SK-N-SH (cell line): ENCODE results near the gene HINT2. TPM values are rescaled to one million over a fixed set of nuclear protein-coding genes. Genes with fewer than 3 reads are reported as not detected.

Experiments
- CTCF ChIA-PET: fragments of 300-600, 350-600 bp; formaldehyde crosslinking; extraction: SDS; loops from one replicate; lab custom pipeline; 2021; lab: Yijun Ruan, JAX
- POLR2A ChIA-PET: fragments of 350-600 bp; sonication (Branson Sonifier 250); formaldehyde crosslinking; extraction: SDS; loops from one replicate; lab custom pipeline; 2020; ENCODE audit warnings: antibody characterized with exemption, inconsistent platforms; lab: Yijun Ruan, JAX
- DNase-seq: peaks from one replicate; pipeline ENCODE4 v3.0.0; 2012
- H2AFZ ChIP-seq: fragments of 200-600 bp; sonication (generic); 2 replicates; pipeline ENCODE4 v1.8.1; 2016; ENCODE audit warnings: antibody characterized with exemption, mild to moderate bottlenecking, low read depth
- H3F3A ChIP-seq: fragments of 200-600 bp; sonication (generic); replicated peaks from 2 replicates; pipeline ENCODE3; 2016; ENCODE audit warnings: antibody characterized with exemption, mild to moderate bottlenecking; ENCODE audit not compliant: insufficient read depth
- H3K27ac ChIP-seq, 2 experiments: fragments of 200-500 bp in 1 of 2; fragments of 200-600 bp in 1 of 2; sonication (Bioruptor generic) in 1 of 2; sonication (generic), shearing (Covaris generic) in 1 of 2; 2 replicates each; pipeline versions ENCODE4 v1.5.1 to v1.6.1; 2014 to 2016; ENCODE audit warnings: low read depth in 2 of 2, inconsistent platforms in 1 of 2, low read length in 1 of 2, mild to moderate bottlenecking in 1 of 2, mixed read lengths in 1 of 2
- H3K27me3 ChIP-seq: fragments of 200-600 bp; sonication (generic), shearing (Covaris generic); 2 replicates; pipeline ENCODE4 v1.6.1; 2016; ENCODE audit warnings: mixed run types; ENCODE audit not compliant: insufficient read depth
- H3K36me3 ChIP-seq, 2 experiments: fragments of 200-500 bp in 1 of 2; fragments of 200-600 bp in 1 of 2; sonication (Bioruptor generic) in 1 of 2; sonication (generic) in 1 of 2; replicated peaks in 1 of 2; 2 replicates each; pipeline versions ENCODE3 to v1.5.1; 2014 to 2016; ENCODE audit warnings: low read length in 1 of 2, mild to moderate bottlenecking in 1 of 2; ENCODE audit not compliant: insufficient read depth in 2 of 2, control insufficient read depth in 1 of 2
- H3K4me1 ChIP-seq, 2 experiments: fragments of 200-500 bp in 1 of 2; fragments of 200-600 bp in 1 of 2; sonication (Bioruptor generic) in 1 of 2; sonication (generic), shearing (Covaris generic) in 1 of 2; 2 replicates each; pipeline versions ENCODE4 v1.5.1 to v1.6.1; 2014 to 2016; ENCODE audit warnings: low read depth in 1 of 2, low read length in 1 of 2, mixed run types in 1 of 2; ENCODE audit not compliant: insufficient read depth in 2 of 2, control insufficient read depth in 1 of 2
- H3K4me2 ChIP-seq: fragments of 200-600 bp; sonication (generic), shearing (Covaris generic); 2 replicates; pipeline ENCODE4 v1.6.1; 2017; ENCODE audit warnings: mixed run types
- H3K4me3 ChIP-seq, 2 experiments: fragments of 200-500 bp in 1 of 2; fragments of 200-600 bp in 1 of 2; sonication (Bioruptor generic) in 1 of 2; sonication (generic), shearing (Covaris generic) in 1 of 2; 2 replicates each; pipeline versions ENCODE4 v1.5.1 to v1.8.1; 2014 to 2016; ENCODE audit warnings: low read depth in 2 of 2, inconsistent platforms in 1 of 2, low read length in 1 of 2, mild to moderate bottlenecking in 1 of 2, mixed read lengths in 1 of 2, moderate library complexity in 1 of 2
- H3K79me2 ChIP-seq: fragments of 200-600 bp; sonication (generic); 2 replicates; pipeline ENCODE4 v1.8.1; 2017; ENCODE audit warnings: mild to moderate bottlenecking; ENCODE audit not compliant: insufficient read depth
- H3K9ac ChIP-seq: fragments of 200-600 bp; sonication (generic); 2 replicates; pipeline ENCODE4 v1.6.1; 2017; ENCODE audit warnings: mixed run types
- H3K9me2 ChIP-seq: fragments of 200-600 bp; sonication (generic); 2 replicates; pipeline ENCODE4 v1.6.1; 2017; ENCODE audit warnings: mixed run types
- H3K9me3 ChIP-seq: fragments of 200-600 bp; sonication (generic); 2 replicates; pipeline ENCODE4 v1.6.1; 2017; ENCODE audit warnings: mixed run types, mild to moderate bottlenecking, moderate library complexity
- H4K20me1 ChIP-seq: fragments of 200-600 bp; sonication (generic); 2 replicates; pipeline ENCODE4 v1.6.1; 2017; ENCODE audit warnings: mild to moderate bottlenecking, mixed run types; ENCODE audit not compliant: insufficient read depth
- ELF1 ChIP-seq: IDR thresholded peaks from 2 replicates; pipeline ENCODE4 v1.4.0; 2012
- EP300 ChIP-seq, 2 experiments: IDR thresholded peaks; 2 replicates each; pipeline versions ENCODE4 v1.4.0 to v1.6.1; 2012; ENCODE audit warnings: borderline replicate concordance in 1 of 2, low read depth in 1 of 2, low read length in 1 of 2
- EZH2phosphoT487 ChIP-seq: fragments of 200-600 bp; sonication (generic); IDR thresholded peaks from 2 replicates; pipeline ENCODE4 v1.6.1; 2017; ENCODE audit warnings: low read depth, mixed run types, mild to moderate bottlenecking, antibody characterized with exemption, moderate library complexity, borderline replicate concordance
- FOXJ3 ChIP-seq: sonication (generic); formaldehyde crosslinking; IDR thresholded peaks from 2 replicates; pipeline ENCODE4 v1.5.1; 2020; ENCODE audit warnings: mild to moderate bottlenecking, missing genetic modification reagents
- FOXM1 ChIP-seq: IDR thresholded peaks from 2 replicates; pipeline ENCODE4 v1.4.0; 2012; ENCODE audit warnings: low read depth, mild to moderate bottlenecking
- MEF2A ChIP-seq: IDR thresholded peaks from 2 replicates; pipeline ENCODE4 v1.4.0; 2012; ENCODE audit warnings: low read depth, borderline replicate concordance
- NFIC ChIP-seq: IDR thresholded peaks from 2 replicates; pipeline ENCODE4 v1.4.0; 2012; ENCODE audit warnings: borderline replicate concordance
- POLR2AphosphoS5 ChIP-seq: IDR thresholded peaks from 2 replicates; pipeline ENCODE4 v1.6.1; 2012; ENCODE audit warnings: low read depth, low read length
- RAD21 ChIP-seq: IDR thresholded peaks from 2 replicates; pipeline ENCODE4 v1.6.1; 2012; ENCODE audit warnings: mild to moderate bottlenecking, low read length
- RCOR1 ChIP-seq: fragments of 150-350 bp; IDR thresholded peaks from 2 replicates; pipeline ENCODE4 v1.6.1; 2017; ENCODE audit warnings: antibody characterized with exemption, low read length
- SIN3A ChIP-seq: IDR thresholded peaks from 2 replicates; pipeline ENCODE4 v1.6.1; 2012; ENCODE audit warnings: low read depth, mild to moderate bottlenecking, low read length, moderate library complexity, borderline replicate concordance
- TAF1 ChIP-seq: IDR thresholded peaks from 2 replicates; pipeline ENCODE4 v1.6.1; 2012; ENCODE audit warnings: low read depth, mild to moderate bottlenecking, low read length, moderate library complexity, borderline replicate concordance
- TCF12 ChIP-seq: IDR thresholded peaks from 2 replicates; pipeline ENCODE4 v1.4.0; 2012
- TEAD4 ChIP-seq: IDR thresholded peaks from 2 replicates; pipeline ENCODE4 v1.4.0; 2012; ENCODE audit warnings: mild to moderate bottlenecking, borderline replicate concordance; ENCODE audit not compliant: insufficient read depth
- YY1 ChIP-seq: IDR thresholded peaks from 2 replicates; pipeline ENCODE4 v1.4.0; 2012; ENCODE audit warnings: low read depth, mild to moderate bottlenecking
- WGBS: methylation state at CpG from one replicate; pipeline ENCODE4 v1.1.6; 2017; ENCODE audit warnings: low lambda C conversion rate; 5-methylcytosine and 5-hydroxymethylcytosine counted together
- polyA plus RNA-seq, 3 experiments: library from polyadenylated mRNA; depleted of rRNA; stranded (reverse); fragments of >200 nt; gene quantifications; 2 replicates each; pipeline ENCODE4 v1.2.3, GENCODE V29; 2012
- TF ChIP-seq, protein P1 (sequence below): fragments of 150-350 bp; IDR thresholded peaks from 2 replicates; pipeline ENCODE4 v1.6.1; 2017; ENCODE audit warnings: antibody characterized with exemption, low read length, low read depth, borderline replicate concordance
- TF ChIP-seq, protein P2 (sequence below): IDR thresholded peaks from 2 replicates; pipeline ENCODE4; 2012
- TF ChIP-seq, protein P3 (sequence below): fragments of 200-600 bp; sonication (generic); IDR thresholded peaks from 2 replicates; pipeline ENCODE4 v1.6.1; 2017; ENCODE audit warnings: antibody characterized with exemption, mild to moderate bottlenecking, moderate library complexity

Gene HINT2
- polyA plus RNA-seq, 1 of the 3 experiments (the other 2 are of a cell fraction), result 57.2 TPM

DNA sequence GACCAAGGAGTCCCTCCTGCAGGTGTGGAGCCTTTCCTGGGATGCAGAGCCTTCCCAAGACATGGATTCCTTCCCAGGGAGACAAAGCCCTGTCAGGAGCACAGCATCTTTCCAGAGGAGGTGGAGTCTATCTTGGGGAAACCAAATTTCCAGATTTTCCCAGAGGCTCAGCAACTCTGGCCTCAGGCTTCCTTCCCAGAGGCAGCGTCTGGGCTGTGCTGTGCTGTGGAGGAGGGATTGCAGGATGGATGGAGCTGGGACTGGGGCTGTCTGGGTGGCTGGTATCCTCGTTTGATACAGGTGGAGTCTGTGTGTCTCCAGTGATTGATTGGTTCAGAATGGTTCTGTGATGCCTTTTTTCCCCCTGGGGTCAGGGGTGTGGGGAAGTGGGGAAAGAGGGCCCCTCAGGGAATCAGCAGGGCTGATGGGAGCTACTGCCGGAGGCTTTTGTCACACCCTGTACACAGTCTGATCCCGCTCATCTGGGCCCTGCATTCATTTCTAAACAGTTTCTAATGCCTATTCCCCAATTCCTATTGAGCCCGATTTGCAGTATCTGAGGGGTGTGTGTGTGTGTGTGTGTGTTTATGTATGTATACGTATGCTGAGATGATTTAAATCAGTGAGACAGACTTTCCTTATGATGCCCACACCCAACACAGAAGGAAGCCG lies 39.4 kb upstream of the HINT2 start:
- no peaks in the 10 kb centered on the region for H4K20me1 ChIP-seq
- H2AFZ ChIP-seq, result no peak overlapping the region
- POLR2A ChIA-PET, result no interaction called here
- peaks cover 4% of the 10 kb centered on the region for H3F3A ChIP-seq
- H3K36me3 ChIP-seq, result no peaks in the 10 kb centered on the region
- 85% methylated on average over 6 of the region's 7 CpGs for WGBS
- no peak overlapping the region for H3K27ac ChIP-seq
- CTCF ChIA-PET, result interaction anchor here (0.8 kb wide), 1 partner anchor 19 kb away, joined by 5 read pairs; no protein-coding TSS in a partner anchor
- no peak overlapping the region for H3K4me3 ChIP-seq
- no peaks in the 10 kb centered on the region for H3K9me2 ChIP-seq
- H3K9me3 ChIP-seq, result no peaks in the 10 kb centered on the region
- TF ChIP-seq, protein P1, sequence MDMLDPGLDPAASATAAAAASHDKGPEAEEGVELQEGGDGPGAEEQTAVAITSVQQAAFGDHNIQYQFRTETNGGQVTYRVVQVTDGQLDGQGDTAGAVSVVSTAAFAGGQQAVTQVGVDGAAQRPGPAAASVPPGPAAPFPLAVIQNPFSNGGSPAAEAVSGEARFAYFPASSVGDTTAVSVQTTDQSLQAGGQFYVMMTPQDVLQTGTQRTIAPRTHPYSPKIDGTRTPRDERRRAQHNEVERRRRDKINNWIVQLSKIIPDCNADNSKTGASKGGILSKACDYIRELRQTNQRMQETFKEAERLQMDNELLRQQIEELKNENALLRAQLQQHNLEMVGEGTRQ, result no peak
- TF ChIP-seq, protein P2, sequence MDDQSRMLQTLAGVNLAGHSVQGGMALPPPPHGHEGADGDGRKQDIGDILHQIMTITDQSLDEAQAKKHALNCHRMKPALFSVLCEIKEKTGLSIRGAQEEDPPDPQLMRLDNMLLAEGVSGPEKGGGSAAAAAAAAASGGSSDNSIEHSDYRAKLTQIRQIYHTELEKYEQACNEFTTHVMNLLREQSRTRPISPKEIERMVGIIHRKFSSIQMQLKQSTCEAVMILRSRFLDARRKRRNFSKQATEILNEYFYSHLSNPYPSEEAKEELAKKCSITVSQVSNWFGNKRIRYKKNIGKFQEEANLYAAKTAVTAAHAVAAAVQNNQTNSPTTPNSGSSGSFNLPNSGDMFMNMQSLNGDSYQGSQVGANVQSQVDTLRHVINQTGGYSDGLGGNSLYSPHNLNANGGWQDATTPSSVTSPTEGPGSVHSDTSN, result no peak
- TF ChIP-seq MEF2A, result no peak
- no peak for TF ChIP-seq TCF12
- TF ChIP-seq RAD21, result no peak
- TF ChIP-seq ELF1, result no peak
- no peak for TF ChIP-seq RCOR1
- TF ChIP-seq YY1, result no peak
- no peak for TF ChIP-seq TAF1
- TF ChIP-seq FOXM1, result no peak
- no peak for TF ChIP-seq SIN3A
- H3K4me2 ChIP-seq, result no peak overlapping the region
- H3K79me2 ChIP-seq, result no peaks in the 10 kb centered on the region
- no peak for DNase-seq
- no peaks in the 10 kb centered on the region for H3K27me3 ChIP-seq
- no peak overlapping the region for H3K9ac ChIP-seq
- H3K4me1 ChIP-seq, result peaks cover 0 to 4% of the 10 kb centered on the region in 2 experiments; a peak in 1 of 4 replicates

DNA sequence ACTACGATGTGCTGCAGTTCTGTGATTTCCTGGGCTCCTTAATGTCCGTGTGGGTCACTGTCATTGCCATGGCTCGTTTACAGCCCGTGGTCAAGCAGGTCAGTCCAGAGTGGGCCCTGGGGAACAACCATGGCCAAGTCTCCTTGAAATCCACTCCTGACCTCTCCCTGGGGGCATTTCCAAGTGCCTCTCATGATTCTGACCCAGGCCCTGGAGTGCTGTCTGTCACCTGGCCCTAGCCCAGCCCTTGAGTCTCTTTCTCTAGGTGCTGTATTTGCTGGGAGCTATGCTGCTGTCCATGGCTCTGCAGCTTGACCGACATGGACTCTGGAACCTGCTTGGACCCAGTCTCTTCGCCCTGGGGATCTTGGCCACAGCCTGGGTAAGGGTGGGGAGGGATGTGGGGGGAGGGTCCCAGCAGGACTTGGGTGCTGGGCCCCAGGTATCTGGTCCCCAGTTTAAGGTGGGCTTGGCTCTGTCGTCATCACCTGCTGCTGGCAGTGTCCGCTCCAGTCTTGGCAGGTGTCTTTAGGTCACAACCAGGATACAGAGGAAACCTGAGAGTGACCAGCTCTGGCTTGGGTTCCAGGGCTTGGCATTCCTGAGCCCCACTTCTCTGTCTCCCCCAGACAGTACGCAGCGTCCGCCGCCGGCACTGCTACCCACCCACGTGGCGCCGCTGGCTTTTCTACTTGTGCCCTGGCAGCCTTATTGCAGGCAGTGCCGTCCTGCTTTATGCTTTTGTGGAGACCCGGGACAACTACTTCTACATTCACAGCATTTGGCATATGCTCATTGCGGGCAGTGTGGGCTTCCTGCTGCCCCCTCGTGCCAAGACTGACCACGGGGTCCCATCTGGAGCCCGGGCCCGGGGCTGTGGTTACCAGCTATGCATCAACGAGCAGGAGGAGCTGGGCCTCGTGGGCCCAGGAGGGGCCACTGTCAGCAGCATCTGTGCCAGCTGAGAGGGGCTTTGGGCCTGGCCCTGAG lies 38.3 kb upstream of the HINT2 start:
- H2AFZ ChIP-seq, result no peak overlapping the region
- ChIA-PET POLR2A (no interaction called here), CTCF (interaction anchor here (0.9 to 1.1 kb wide), 2 partner anchors 29 to 63 kb away, joined by 3 to 5 read pairs; no protein-coding TSS in a partner anchor)
- 56% methylated on average over 12 of the region's 25 CpGs for WGBS
- no peaks in the 10 kb centered on the region for H3K36me3 ChIP-seq
- no peaks in the 10 kb centered on the region for H3K27me3 ChIP-seq
- peaks cover 0 to 3% of the 10 kb centered on the region in 2 experiments; a peak in 1 of 4 replicates for H3K4me1 ChIP-seq
- no peak overlapping the region for H3K4me3 ChIP-seq
- H3K27ac ChIP-seq, result no peak overlapping the region
- H3F3A ChIP-seq, result peaks cover 11% of the 10 kb centered on the region
- H3K9ac ChIP-seq, result no peak overlapping the region
- H4K20me1 ChIP-seq, result no peaks in the 10 kb centered on the region
- no peak overlapping the region for H3K4me2 ChIP-seq
- no peak for DNase-seq
- no peaks in the 10 kb centered on the region for H3K9me2 ChIP-seq
- no peaks in the 10 kb centered on the region for H3K9me3 ChIP-seq
- no peaks in the 10 kb centered on the region for H3K79me2 ChIP-seq
- TF ChIP-seq, protein P3, sequence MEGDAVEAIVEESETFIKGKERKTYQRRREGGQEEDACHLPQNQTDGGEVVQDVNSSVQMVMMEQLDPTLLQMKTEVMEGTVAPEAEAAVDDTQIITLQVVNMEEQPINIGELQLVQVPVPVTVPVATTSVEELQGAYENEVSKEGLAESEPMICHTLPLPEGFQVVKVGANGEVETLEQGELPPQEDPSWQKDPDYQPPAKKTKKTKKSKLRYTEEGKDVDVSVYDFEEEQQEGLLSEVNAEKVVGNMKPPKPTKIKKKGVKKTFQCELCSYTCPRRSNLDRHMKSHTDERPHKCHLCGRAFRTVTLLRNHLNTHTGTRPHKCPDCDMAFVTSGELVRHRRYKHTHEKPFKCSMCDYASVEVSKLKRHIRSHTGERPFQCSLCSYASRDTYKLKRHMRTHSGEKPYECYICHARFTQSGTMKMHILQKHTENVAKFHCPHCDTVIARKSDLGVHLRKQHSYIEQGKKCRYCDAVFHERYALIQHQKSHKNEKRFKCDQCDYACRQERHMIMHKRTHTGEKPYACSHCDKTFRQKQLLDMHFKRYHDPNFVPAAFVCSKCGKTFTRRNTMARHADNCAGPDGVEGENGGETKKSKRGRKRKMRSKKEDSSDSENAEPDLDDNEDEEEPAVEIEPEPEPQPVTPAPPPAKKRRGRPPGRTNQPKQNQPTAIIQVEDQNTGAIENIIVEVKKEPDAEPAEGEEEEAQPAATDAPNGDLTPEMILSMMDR, result no peak
- TF ChIP-seq EZH2phosphoT487 (no peak), RAD21 (no peak), POLR2AphosphoS5 (no peak), TEAD4 (no peak), SIN3A (no peak), FOXJ3 (CRISPR knock-in tag) (no peak), EP300 (IDR thresholded peaks at IDR 0.05; ENCODE audit: borderline replicate concordance in 1 of 2, low read depth in 1 of 2, low read length in 1 of 2) (no peak), NFIC (no peak), TCF12 (no peak)
- TF ChIP-seq, protein P2, result no peak
